K562 (cell line): Measurements from ENCODE around the gene F12. TPM values are rescaled to one million over a fixed set of nuclear protein-coding genes. Genes with fewer than 3 reads are reported as not detected.

ENCODE experiments used
- ETS2 ChIP-seq: IDR thresholded peaks from 2 replicates; pipeline ENCODE4 v1.6.1; 2016; ENCODE audit warnings: borderline replicate concordance, missing genetic modification characterization, mild to moderate bottlenecking, moderate library complexity, missing compliant biosample characterization; ENCODE audit not compliant: poor library complexity, severe bottlenecking
- GABPB1 ChIP-seq: sonication (generic); formaldehyde crosslinking; IDR thresholded peaks from 2 replicates; pipeline ENCODE4 v1.8.0; 2022; ENCODE audit warnings: mild to moderate bottlenecking, missing genetic modification reagents
- GTF2F1 ChIP-seq: IDR thresholded peaks from 2 replicates; pipeline ENCODE4 v1.6.1; 2011; ENCODE audit warnings: low read depth, low read length, improper control_type of control experiment
- HCFC1 ChIP-seq: IDR thresholded peaks from 2 replicates; pipeline ENCODE4 v1.6.1; 2012; ENCODE audit warnings: low read depth, low read length, improper control_type of control experiment
- HMGN3 ChIP-seq: IDR thresholded peaks from 2 replicates; pipeline ENCODE4 v1.6.1; 2011; ENCODE audit warnings: borderline replicate concordance, low read depth, mild to moderate bottlenecking, mixed read lengths, low read length; ENCODE audit not compliant: insufficient read length; ENCODE audit errors: extremely low read depth
- HNRNPLL ChIP-seq: fragments of 200-400 bp; formaldehyde crosslinking; IDR thresholded peaks from 2 replicates; pipeline ENCODE4 v1.6.1; 2017; ENCODE audit warnings: low read length, low read depth, mild to moderate bottlenecking; ENCODE audit not compliant: poor library complexity, severe bottlenecking
- IFI16 ChIP-seq: fragments of 250-450 bp; sonication (Bioruptor Pico); IDR thresholded peaks from 2 replicates; pipeline ENCODE4 v2.1.2; 2022; ENCODE audit warnings: mild to moderate bottlenecking, inconsistent platforms
- JUND ChIP-seq, 2 experiments: IDR thresholded peaks; 2 replicates in 1 of 2; 3 replicates in 1 of 2; pipeline ENCODE4 v1.6.1; 2011; ENCODE audit warnings: borderline replicate concordance in 2 of 2, low read depth in 2 of 2, low read length in 2 of 2, improper control_type of control experiment in 1 of 2, missing biosample characterization in 1 of 2, missing genetic modification characterization in 1 of 2, missing genetic modification reagents in 1 of 2
- KDM5B ChIP-seq: fragments of 200-600 bp; sonication (generic); IDR thresholded peaks from 2 replicates; pipeline ENCODE4 v1.6.1; 2012; ENCODE audit warnings: low read depth, mild to moderate bottlenecking, moderate library complexity, low read length, control low read depth, inconsistent platforms; ENCODE audit not compliant: insufficient replicate concordance
- POLR2G ChIP-seq: fragments of 200-400 bp; formaldehyde crosslinking; IDR thresholded peaks from 2 replicates; pipeline ENCODE4 v1.6.1; 2017; ENCODE audit warnings: low read depth, mild to moderate bottlenecking, antibody characterized with exemption, low read length, moderate library complexity
- PTBP1 ChIP-seq: fragments of 200-400 bp; formaldehyde crosslinking; IDR thresholded peaks from 2 replicates; pipeline ENCODE4 v1.6.1; 2017; ENCODE audit warnings: low read depth, low read length
- SMARCB1 ChIP-seq: IDR thresholded peaks from 2 replicates; pipeline ENCODE4 v1.6.1; 2011; ENCODE audit warnings: improper control_type of control experiment, low read depth; ENCODE audit not compliant: insufficient read length
- ZBTB17 ChIP-seq: fragments of 450-650 bp; formaldehyde crosslinking; IDR thresholded peaks from 2 replicates; pipeline ENCODE4 v1.4.0; 2020; ENCODE audit warnings: mild to moderate bottlenecking
- ZBTB7A ChIP-seq: IDR thresholded peaks from 2 replicates; pipeline ENCODE4 v1.6.1; 2011; ENCODE audit warnings: low read depth, mild to moderate bottlenecking, low read length, moderate library complexity, borderline replicate concordance; ENCODE audit not compliant: control insufficient read depth
- polyA plus RNA-seq, 8 experiments: library from polyadenylated mRNA; depleted of rRNA in 4 of 8; stranded (reverse) in 5 of 8; unstranded in 3 of 8; fragments of >200 nt; fragmentation: Nextera tagmentation in 2 of 8; fragmentation: Illumina TruSeq in 1 of 8; extraction: Ambion mirVana in 2 of 8; extraction: Trizol in 1 of 8; gene quantifications; 2 replicates each; pipeline versions ENCODE4 v1.2.1 to v1.2.3, GENCODE V29; 2011 to 2014; ENCODE audit warnings: inconsistent platforms in 1 of 8, missing spikeins in 1 of 8
- total RNA-seq, 7 experiments: library from RNA; depleted of rRNA in 6 of 7; stranded (reverse); fragments of >200 nt in 6 of 7; fragmentation: Illumina TruSeq in 2 of 7; extraction: Trizol in 2 of 7; gene quantifications; 2 replicates each; pipeline versions ENCODE4 v1.2.1 to v1.2.3, GENCODE V29; 2011 to 2021; ENCODE audit warnings: low replicate concordance in 1 of 7
- TF ChIP-seq, protein P1 (sequence below): sonication (generic); formaldehyde crosslinking; IDR thresholded peaks from 2 replicates; pipeline ENCODE4 v1.8.1; 2023; ENCODE audit warnings: mild to moderate bottlenecking, missing genetic modification reagents
- TF ChIP-seq, protein P2 (sequence below), 2 experiments: fragments of 450-650 bp; IDR thresholded peaks; 2 replicates each; pipeline ENCODE4 v1.6.1; 2016
- TF ChIP-seq, protein P3 (sequence below): fragments of 250-450 bp; sonication (Bioruptor Pico); IDR thresholded peaks from 2 replicates; pipeline ENCODE4 v1.9.0; 2021; ENCODE audit warnings: mild to moderate bottlenecking
- TF ChIP-seq, protein P4 (sequence below): sonication (generic); formaldehyde crosslinking; IDR thresholded peaks from 2 replicates; pipeline ENCODE4 v1.8.1; 2023; ENCODE audit warnings: mild to moderate bottlenecking, missing genetic modification reagents

F12 gene
- total and polyA plus RNA-seq, 9 of the 15 experiments (the other 6 are each of a cell fraction or from before 2014, with no cell fraction given) = 0.59 to 18.3 (median 3.6) TPM

DNA sequence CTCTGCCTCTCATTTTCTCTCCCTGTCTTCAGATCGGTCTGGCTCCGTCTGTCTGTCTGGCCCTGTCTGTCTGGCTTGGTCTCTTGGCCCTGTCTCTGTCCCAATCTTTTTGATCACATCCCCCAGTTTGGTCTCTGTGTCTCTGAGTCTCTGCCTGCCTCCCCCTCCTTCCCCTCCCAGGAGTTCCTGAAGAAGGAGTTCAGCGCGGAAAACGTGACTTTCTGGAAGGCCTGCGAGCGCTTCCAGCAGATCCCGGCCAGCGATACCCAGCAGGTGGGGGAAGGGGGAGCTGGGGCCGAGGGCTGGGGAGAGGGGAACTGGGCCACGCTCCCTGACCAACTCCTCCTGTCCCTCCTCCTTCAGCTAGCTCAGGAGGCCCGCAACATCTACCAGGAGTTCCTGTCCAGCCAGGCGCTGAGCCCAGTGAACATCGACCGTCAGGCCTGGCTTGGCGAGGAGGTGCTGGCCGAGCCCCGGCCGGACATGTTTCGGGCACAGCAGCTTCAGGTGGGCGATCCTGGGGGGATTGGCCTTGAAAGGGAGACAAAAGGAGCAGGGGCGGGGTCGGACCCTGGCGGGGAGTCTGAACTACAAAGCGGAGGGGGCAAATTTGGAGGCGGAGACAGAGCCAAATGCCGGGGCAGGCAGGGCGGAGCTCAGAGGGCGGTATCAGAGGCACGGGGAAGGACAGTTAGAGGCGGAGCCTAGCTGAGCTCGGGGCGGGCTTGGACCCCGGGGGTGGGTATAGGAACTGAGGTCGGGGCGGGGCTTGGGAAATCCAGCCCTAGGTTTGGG lies 42.6 kb downstream of the F12 start (continued):
- TF ChIP-seq, protein P1, sequence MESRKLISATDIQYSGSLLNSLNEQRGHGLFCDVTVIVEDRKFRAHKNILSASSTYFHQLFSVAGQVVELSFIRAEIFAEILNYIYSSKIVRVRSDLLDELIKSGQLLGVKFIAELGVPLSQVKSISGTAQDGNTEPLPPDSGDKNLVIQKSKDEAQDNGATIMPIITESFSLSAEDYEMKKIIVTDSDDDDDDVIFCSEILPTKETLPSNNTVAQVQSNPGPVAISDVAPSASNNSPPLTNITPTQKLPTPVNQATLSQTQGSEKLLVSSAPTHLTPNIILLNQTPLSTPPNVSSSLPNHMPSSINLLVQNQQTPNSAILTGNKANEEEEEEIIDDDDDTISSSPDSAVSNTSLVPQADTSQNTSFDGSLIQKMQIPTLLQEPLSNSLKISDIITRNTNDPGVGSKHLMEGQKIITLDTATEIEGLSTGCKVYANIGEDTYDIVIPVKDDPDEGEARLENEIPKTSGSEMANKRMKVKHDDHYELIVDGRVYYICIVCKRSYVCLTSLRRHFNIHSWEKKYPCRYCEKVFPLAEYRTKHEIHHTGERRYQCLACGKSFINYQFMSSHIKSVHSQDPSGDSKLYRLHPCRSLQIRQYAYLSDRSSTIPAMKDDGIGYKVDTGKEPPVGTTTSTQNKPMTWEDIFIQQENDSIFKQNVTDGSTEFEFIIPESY (CRISPR knock-in tag) = no peak
- TF ChIP-seq SMARCB1 = no peak
- no peak for TF ChIP-seq ETS2 (tag)
- no peak for TF ChIP-seq PTBP1
- TF ChIP-seq GABPB1 (CRISPR knock-in tag) = peak; percentile 52; the same call in 1 of the 2 replicates
- TF ChIP-seq IFI16 (CRISPR knock-in tag) = no peak
- TF ChIP-seq HCFC1 = peak; percentile 50
- TF ChIP-seq, protein P2, sequence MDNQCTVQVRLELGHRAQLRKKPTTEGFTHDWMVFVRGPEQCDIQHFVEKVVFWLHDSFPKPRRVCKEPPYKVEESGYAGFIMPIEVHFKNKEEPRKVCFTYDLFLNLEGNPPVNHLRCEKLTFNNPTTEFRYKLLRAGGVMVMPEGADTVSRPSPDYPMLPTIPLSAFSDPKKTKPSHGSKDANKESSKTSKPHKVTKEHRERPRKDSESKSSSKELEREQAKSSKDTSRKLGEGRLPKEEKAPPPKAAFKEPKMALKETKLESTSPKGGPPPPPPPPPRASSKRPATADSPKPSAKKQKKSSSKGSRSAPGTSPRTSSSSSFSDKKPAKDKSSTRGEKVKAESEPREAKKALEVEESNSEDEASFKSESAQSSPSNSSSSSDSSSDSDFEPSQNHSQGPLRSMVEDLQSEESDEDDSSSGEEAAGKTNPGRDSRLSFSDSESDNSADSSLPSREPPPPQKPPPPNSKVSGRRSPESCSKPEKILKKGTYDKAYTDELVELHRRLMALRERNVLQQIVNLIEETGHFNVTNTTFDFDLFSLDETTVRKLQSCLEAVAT (IDR thresholded peaks at IDR 0.05) = peak in 1 of 2 experiments; percentile 99; a peak in 2 of 4 replicates
- TF ChIP-seq, protein P3, sequence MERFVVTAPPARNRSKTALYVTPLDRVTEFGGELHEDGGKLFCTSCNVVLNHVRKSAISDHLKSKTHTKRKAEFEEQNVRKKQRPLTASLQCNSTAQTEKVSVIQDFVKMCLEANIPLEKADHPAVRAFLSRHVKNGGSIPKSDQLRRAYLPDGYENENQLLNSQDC (CRISPR knock-in tag) = no peak
- 0 out of 2 replicates have a peak, but pooled peaks have one; percentile 37 for TF ChIP-seq JUND (IDR thresholded peaks at IDR 0.05; ENCODE audit: borderline replicate concordance, low read depth, low read length)
- TF ChIP-seq JUND (tag; IDR thresholded peaks at IDR 0.05; ENCODE audit: borderline replicate concordance, low read depth, low read length) = no peak; the same call in 2 of the 3 replicates
- TF ChIP-seq, protein P4, sequence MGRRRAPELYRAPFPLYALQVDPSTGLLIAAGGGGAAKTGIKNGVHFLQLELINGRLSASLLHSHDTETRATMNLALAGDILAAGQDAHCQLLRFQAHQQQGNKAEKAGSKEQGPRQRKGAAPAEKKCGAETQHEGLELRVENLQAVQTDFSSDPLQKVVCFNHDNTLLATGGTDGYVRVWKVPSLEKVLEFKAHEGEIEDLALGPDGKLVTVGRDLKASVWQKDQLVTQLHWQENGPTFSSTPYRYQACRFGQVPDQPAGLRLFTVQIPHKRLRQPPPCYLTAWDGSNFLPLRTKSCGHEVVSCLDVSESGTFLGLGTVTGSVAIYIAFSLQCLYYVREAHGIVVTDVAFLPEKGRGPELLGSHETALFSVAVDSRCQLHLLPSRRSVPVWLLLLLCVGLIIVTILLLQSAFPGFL (CRISPR knock-in tag) = no peak
- no peak for TF ChIP-seq GTF2F1
- peak; percentile 56 for TF ChIP-seq KDM5B
- peak; percentile 5 for TF ChIP-seq HMGN3
- TF ChIP-seq HNRNPLL = peak; percentile 41
- peak; percentile 31; the same call in 1 of the 2 replicates for TF ChIP-seq ZBTB7A
- peak; percentile 98 for TF ChIP-seq ZBTB17 (CRISPR knock-in tag)
- peak; percentile 88 for TF ChIP-seq POLR2G
